SK-N-SH treated with all-trans-retinoic acid at 6 μM for 48 hours (cell line): ENCODE data around the gene CENPE.

Experiments used
- CSRNP3 ChIP-seq: fragments of 250-450 bp; sonication (Bioruptor Pico); IDR thresholded peaks from 2 replicates; pipeline ENCODE4 v1.5.1; 2021; ENCODE audit warnings: mild to moderate bottlenecking, moderate library complexity
- OSR1 ChIP-seq: fragments of 250-450 bp; sonication (Bioruptor Pico); IDR thresholded peaks from 2 replicates; pipeline ENCODE4 v1.8.0; 2022; ENCODE audit warnings: moderate library complexity, mild to moderate bottlenecking, inconsistent platforms
- PATZ1 ChIP-seq: fragments of 250-450 bp; sonication (Bioruptor Pico); IDR thresholded peaks from 2 replicates; pipeline ENCODE4 v1.8.0; 2020; ENCODE audit warnings: mild to moderate bottlenecking, moderate library complexity, borderline replicate concordance
- RARB ChIP-seq: fragments of 250-450 bp; sonication (Bioruptor Pico); IDR thresholded peaks from 2 replicates; pipeline ENCODE4 v1.8.0; 2021; ENCODE audit warnings: mild to moderate bottlenecking, moderate library complexity
- TCF4 ChIP-seq: fragments of 250-450 bp; sonication (Bioruptor Pico); IDR thresholded peaks from 2 replicates; pipeline ENCODE4 v1.8.0; 2021; ENCODE audit warnings: mild to moderate bottlenecking, moderate library complexity, borderline replicate concordance
- TSHZ2 ChIP-seq: fragments of 250-450 bp; sonication (Bioruptor Pico); IDR thresholded peaks from 2 replicates; pipeline ENCODE4 v1.5.0; 2020; ENCODE audit warnings: mild to moderate bottlenecking, moderate library complexity
- ZFP3 ChIP-seq: fragments of 250-450 bp; sonication (Bioruptor Pico); IDR thresholded peaks from 2 replicates; pipeline ENCODE4 v1.5.0; 2020; ENCODE audit warnings: mild to moderate bottlenecking, moderate library complexity
- ZFP30 ChIP-seq: fragments of 450-650 bp; formaldehyde crosslinking; IDR thresholded peaks from 2 replicates; pipeline ENCODE4 v1.5.0; 2022; ENCODE audit warnings: mild to moderate bottlenecking, moderate library complexity
- ZNF8 ChIP-seq: fragments of 450-650 bp; formaldehyde crosslinking; IDR thresholded peaks from 2 replicates; pipeline ENCODE4 v1.5.0; 2020; ENCODE audit warnings: mild to moderate bottlenecking, moderate library complexity

- TF ChIP-seq PATZ1 (no peak), ZFP3 (no peak), ZNF8 (no peak), OSR1 (no peak), TSHZ2 (CRISPR knock-in tag) (no peak), CSRNP3 (no peak), RARB (CRISPR knock-in tag) (no peak), ZFP30 (CRISPR knock-in tag) (no peak), TCF4 (CRISPR knock-in tag) (no peak)
Observed at GRCh38 chr4:103073792-103074438, 124.2 kb downstream of the CENPE start.
